ENCODE results near the gene CTAGE1.
A peak's percentile ranks its signal among the peaks of the same experiment; 100 is the strongest.

CTAGE1 gene

DNA sequence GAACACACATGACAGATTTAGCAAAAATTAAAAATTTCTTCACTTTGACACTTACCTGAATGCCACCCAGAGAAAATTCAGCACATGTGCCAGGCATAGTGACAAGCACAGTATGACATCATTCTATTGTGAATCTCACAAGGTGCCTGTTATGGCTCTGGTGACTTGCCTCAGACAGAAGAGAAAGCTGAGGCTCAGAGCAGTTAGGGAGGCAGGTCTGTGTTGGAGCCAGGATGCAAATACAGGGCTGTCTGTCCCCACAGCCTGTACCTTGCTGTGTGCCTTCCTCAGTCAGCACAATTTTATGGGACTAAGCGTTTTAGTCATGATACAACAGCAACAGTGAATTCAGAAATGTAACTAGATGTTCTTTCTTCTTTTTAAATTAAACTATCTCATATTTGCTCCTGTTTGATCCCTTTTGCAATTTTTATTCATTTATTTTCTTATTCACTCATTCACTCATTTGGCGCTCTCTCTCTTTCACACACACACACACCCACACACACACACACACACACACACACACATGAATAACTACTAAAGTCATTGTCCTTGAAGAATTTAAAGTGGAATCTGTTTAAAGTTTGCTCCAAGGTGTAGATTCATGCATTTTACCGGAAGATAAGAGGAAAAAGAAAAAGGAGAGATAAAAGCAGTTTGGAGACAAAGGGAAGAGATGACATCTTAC, 37.9 kb upstream of the CTAGE1 start:
- no peak for TF ChIP-seq CREB1 (IDR thresholded peaks at IDR 0.05; ENCODE audit: low read depth)
- TF ChIP-seq MAX (IDR thresholded peaks at IDR 0.05): no peak
- no peak for TF ChIP-seq ZBTB7A (IDR thresholded peaks at IDR 0.05; ENCODE audit: low read depth)
- no peak for TF ChIP-seq NFIC (IDR thresholded peaks at IDR 0.05)
- no peak for TF ChIP-seq EGR1 (IDR thresholded peaks at IDR 0.05)
- no peak for TF ChIP-seq TAF1 (IDR thresholded peaks at IDR 0.05; ENCODE audit: low read depth)
- TF ChIP-seq, protein P1, sequence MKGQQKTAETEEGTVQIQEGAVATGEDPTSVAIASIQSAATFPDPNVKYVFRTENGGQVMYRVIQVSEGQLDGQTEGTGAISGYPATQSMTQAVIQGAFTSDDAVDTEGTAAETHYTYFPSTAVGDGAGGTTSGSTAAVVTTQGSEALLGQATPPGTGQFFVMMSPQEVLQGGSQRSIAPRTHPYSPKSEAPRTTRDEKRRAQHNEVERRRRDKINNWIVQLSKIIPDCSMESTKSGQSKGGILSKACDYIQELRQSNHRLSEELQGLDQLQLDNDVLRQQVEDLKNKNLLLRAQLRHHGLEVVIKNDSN (IDR thresholded peaks at IDR 0.05): no peak
- no peak for TF ChIP-seq CEBPB (IDR thresholded peaks at IDR 0.05)
- TF ChIP-seq REST (IDR thresholded peaks at IDR 0.05; ENCODE audit: low read depth): no peak
- no peak for TF ChIP-seq TCF12 (IDR thresholded peaks at IDR 0.05; ENCODE audit: low read depth)
- no peak for TF ChIP-seq YY1 (IDR thresholded peaks at IDR 0.05; ENCODE audit: low read depth)
- TF ChIP-seq EP300 (IDR thresholded peaks at IDR 0.05; ENCODE audit: borderline replicate concordance): no peak
- no peak for TF ChIP-seq FOXM1 (IDR thresholded peaks at IDR 0.05; ENCODE audit: borderline replicate concordance, low read depth)
- TF ChIP-seq TEAD4 (IDR thresholded peaks at IDR 0.05): no peak
- no peak for TF ChIP-seq RAD21 (IDR thresholded peaks at IDR 0.05; ENCODE audit: low read depth)

- TF ChIP-seq RAD21 (IDR thresholded peaks at IDR 0.05; ENCODE audit: low read depth) (no peak), EP300 (IDR thresholded peaks at IDR 0.05; ENCODE audit: borderline replicate concordance) (no peak), TEAD4 (IDR thresholded peaks at IDR 0.05) (no peak), CEBPB (IDR thresholded peaks at IDR 0.05) (0 out of 2 replicates have a peak, but pooled peaks have one; percentile 39), FOXM1 (IDR thresholded peaks at IDR 0.05; ENCODE audit: borderline replicate concordance, low read depth) (no peak), MAX (IDR thresholded peaks at IDR 0.05) (no peak), REST (IDR thresholded peaks at IDR 0.05; ENCODE audit: low read depth) (no peak), EGR1 (IDR thresholded peaks at IDR 0.05) (no peak), TCF12 (IDR thresholded peaks at IDR 0.05; ENCODE audit: low read depth) (no peak)
These were observed 35.6 kb upstream of the CTAGE1 start for GRCh38 chr18:22453315-22453714.

GRCh38 chr18:22452226-22452668, 34.5 kb upstream of the CTAGE1 start:
- TF ChIP-seq YY1 (IDR thresholded peaks at IDR 0.05; ENCODE audit: low read depth) (no peak), MAX (IDR thresholded peaks at IDR 0.05) (no peak), ZBTB7A (IDR thresholded peaks at IDR 0.05; ENCODE audit: low read depth) (no peak), EGR1 (IDR thresholded peaks at IDR 0.05) (no peak), RAD21 (IDR thresholded peaks at IDR 0.05; ENCODE audit: low read depth) (no peak), EP300 (IDR thresholded peaks at IDR 0.05; ENCODE audit: borderline replicate concordance) (no peak), TAF1 (IDR thresholded peaks at IDR 0.05; ENCODE audit: low read depth) (no peak)
- TF ChIP-seq, protein P1 (IDR thresholded peaks at IDR 0.05): no peak

- TF ChIP-seq CEBPB (IDR thresholded peaks at IDR 0.05) (no peak), TEAD4 (IDR thresholded peaks at IDR 0.05) (no peak), YY1 (IDR thresholded peaks at IDR 0.05; ENCODE audit: low read depth) (no peak), EP300 (IDR thresholded peaks at IDR 0.05; ENCODE audit: borderline replicate concordance) (no peak), FOXM1 (IDR thresholded peaks at IDR 0.05; ENCODE audit: borderline replicate concordance, low read depth) (no peak), NFIC (IDR thresholded peaks at IDR 0.05) (no peak), MAX (IDR thresholded peaks at IDR 0.05) (no peak), TCF12 (IDR thresholded peaks at IDR 0.05; ENCODE audit: low read depth) (no peak), TAF1 (IDR thresholded peaks at IDR 0.05; ENCODE audit: low read depth) (no peak), EGR1 (IDR thresholded peaks at IDR 0.05) (no peak), ZBTB7A (IDR thresholded peaks at IDR 0.05; ENCODE audit: low read depth) (no peak), REST (IDR thresholded peaks at IDR 0.05; ENCODE audit: low read depth) (no peak), CREB1 (IDR thresholded peaks at IDR 0.05; ENCODE audit: low read depth) (no peak)
- TF ChIP-seq, protein P1 (IDR thresholded peaks at IDR 0.05): no peak
These were observed 34.1 kb upstream of the CTAGE1 start for GRCh38 chr18:22451796-22452195.

All from Ishikawa (cell line).